GM12878 (cell line): ENCODE results near the gene EIF1AD.

Source experiments
- BMI1 ChIP-seq: fragments of 450-650 bp; IDR thresholded peaks from 2 replicates; pipeline ENCODE4 v1.6.1; 2016; ENCODE audit warnings: mild to moderate bottlenecking, moderate library complexity, borderline replicate concordance
- MEF2A ChIP-seq: IDR thresholded peaks from 2 replicates; pipeline ENCODE4 v1.6.1; 2011; ENCODE audit warnings: low read depth, mild to moderate bottlenecking, low read length, moderate library complexity; ENCODE audit not compliant: insufficient read depth
- MEF2B ChIP-seq: fragments of 450-650 bp; IDR thresholded peaks from 2 replicates; pipeline ENCODE4 v1.6.1; 2018; ENCODE audit warnings: mild to moderate bottlenecking, moderate library complexity; ENCODE audit not compliant: partially characterized antibody, poor library complexity, severe bottlenecking
- MXI1 ChIP-seq: fragments of 150-350 bp; IDR thresholded peaks from 2 replicates; pipeline ENCODE4 v1.6.1; 2011; ENCODE audit warnings: low read depth, mild to moderate bottlenecking, inconsistent platforms, low read length, improper control_type of control experiment
- POLR2AphosphoS5 ChIP-seq: IDR thresholded peaks from 2 replicates; pipeline ENCODE4 v1.6.1; 2011; ENCODE audit warnings: mild to moderate bottlenecking, low read length, inconsistent platforms
- TF ChIP-seq, protein P1 (sequence below), 3 experiments: IDR thresholded peaks in 2 of 3; conservative IDR thresholded peaks in 1 of 3; 2 replicates each; pipeline ENCODE4 v1.5.1; 2011; ENCODE audit warnings: low read depth in 3 of 3, low read length in 3 of 3, mild to moderate bottlenecking in 3 of 3, control low read depth in 2 of 3, moderate library complexity in 2 of 3, inconsistent platforms in 1 of 3, mixed read lengths in 1 of 3; ENCODE audit not compliant: control insufficient read depth in 2 of 3, insufficient read depth in 1 of 3; ENCODE audit errors: extremely low read depth in 1 of 3

DNA sequence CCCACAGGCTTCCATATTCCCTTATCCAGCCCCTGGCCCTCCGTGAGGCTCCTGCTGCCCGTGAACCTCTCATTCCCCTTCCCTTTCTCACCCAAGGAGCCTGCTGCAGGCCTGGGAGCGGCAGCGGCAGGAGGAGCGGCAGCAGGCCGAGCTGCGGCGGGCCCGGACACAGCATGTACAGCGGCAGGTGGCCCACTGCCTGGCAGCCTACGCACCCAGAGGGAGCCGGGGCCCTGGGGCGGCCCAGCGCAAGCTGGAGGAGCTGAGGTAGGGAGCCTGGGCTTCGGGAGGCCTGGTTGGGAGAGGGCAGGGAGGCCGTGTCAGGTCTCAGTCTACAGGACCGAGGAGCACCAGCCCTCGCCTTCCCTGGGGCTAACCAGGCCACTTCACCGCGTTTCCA lies 48.5 kb downstream of the EIF1AD start:
- no peak for TF ChIP-seq MEF2B
- TF ChIP-seq, protein P1, sequence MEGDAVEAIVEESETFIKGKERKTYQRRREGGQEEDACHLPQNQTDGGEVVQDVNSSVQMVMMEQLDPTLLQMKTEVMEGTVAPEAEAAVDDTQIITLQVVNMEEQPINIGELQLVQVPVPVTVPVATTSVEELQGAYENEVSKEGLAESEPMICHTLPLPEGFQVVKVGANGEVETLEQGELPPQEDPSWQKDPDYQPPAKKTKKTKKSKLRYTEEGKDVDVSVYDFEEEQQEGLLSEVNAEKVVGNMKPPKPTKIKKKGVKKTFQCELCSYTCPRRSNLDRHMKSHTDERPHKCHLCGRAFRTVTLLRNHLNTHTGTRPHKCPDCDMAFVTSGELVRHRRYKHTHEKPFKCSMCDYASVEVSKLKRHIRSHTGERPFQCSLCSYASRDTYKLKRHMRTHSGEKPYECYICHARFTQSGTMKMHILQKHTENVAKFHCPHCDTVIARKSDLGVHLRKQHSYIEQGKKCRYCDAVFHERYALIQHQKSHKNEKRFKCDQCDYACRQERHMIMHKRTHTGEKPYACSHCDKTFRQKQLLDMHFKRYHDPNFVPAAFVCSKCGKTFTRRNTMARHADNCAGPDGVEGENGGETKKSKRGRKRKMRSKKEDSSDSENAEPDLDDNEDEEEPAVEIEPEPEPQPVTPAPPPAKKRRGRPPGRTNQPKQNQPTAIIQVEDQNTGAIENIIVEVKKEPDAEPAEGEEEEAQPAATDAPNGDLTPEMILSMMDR (IDR thresholded peaks at IDR 0.05 in 2 of 3, conservative IDR thresholded peaks at IDR 0.05 in 1 of 3; ENCODE audit: control insufficient read depth in 2 of 3, extremely low read depth in 1 of 3, insufficient read depth in 1 of 3, low read depth in 3 of 3, low read length in 3 of 3), result no peak
- TF ChIP-seq MEF2A, result no peak
- no peak for TF ChIP-seq MXI1
- no peak for TF ChIP-seq BMI1
- TF ChIP-seq POLR2AphosphoS5, result no peak
